Activated CD8-positive, alpha-beta memory T cell treated with anti-CD3 and anti-CD28 coated beads for 36 hours (primary cell): Measurements from ENCODE around the gene FUT6. TPM values are rescaled to one million over a fixed set of nuclear protein-coding genes. Genes with fewer than 3 reads are reported as not detected.

Source experiments
- CTCF ChIA-PET: fragments of 350-600 bp; sonication (Branson Sonifier 250); formaldehyde crosslinking; loops from one replicate; lab custom pipeline; 2021; ENCODE audit warnings: antibody characterized with exemption; lab: Charles Lee
- POLR2A ChIA-PET: fragments of 350-600 bp; sonication (Branson Sonifier 250); formaldehyde crosslinking; loops from one replicate; lab custom pipeline; 2021; ENCODE audit warnings: antibody characterized with exemption; lab: Charles Lee
- total RNA-seq, 2 experiments: library from RNA; stranded (reverse); gene quantifications; one replicate each; pipeline ENCODE4 v1.2.3, GENCODE V29; 2021

The FUT6 gene
- total RNA-seq, 2 experiments from 2014 or later, result not detected

- ChIA-PET POLR2A (no interaction called here), CTCF (no interaction called here)
Observed at GRCh38 chr19:5831159-5831558, 8.3 kb downstream of the FUT6 start.

GRCh38 chr19:5829567-5830310, 9.8 kb downstream of the FUT6 start:
- POLR2A ChIA-PET, result interaction anchor here (2.2 to 2.9 kb wide), 2 partner anchors 74 to 110 kb away, joined by 12 to 23 read pairs; partner anchors contain the start of genes CATSPERD, LONP1 and NDUFA11
- CTCF ChIA-PET, result interaction anchor here (1.6 to 2.8 kb wide), 2 partner anchors 25 to 140 kb away, joined by 5 to 26 read pairs; partner anchors contain the start of genes NRTN and RPL36

- POLR2A ChIA-PET, result interaction anchor here (0.5 to 2.9 kb wide), 6 partner anchors 25 to 280 kb away, joined by 3 to 23 read pairs (median 8); partner anchors contain the start of genes CATSPERD, LONP1 and NDUFA11
- CTCF ChIA-PET, result interaction anchor here (0.5 to 2.8 kb wide), 8 partner anchors 25 to 194 kb away, joined by 3 to 26 read pairs (median 4); partner anchors contain the start of genes NDUFA11, NRTN and RPL36
Observed at GRCh38 chr19:5828661-5829566, 10.6 kb downstream of the FUT6 start.

DNA sequence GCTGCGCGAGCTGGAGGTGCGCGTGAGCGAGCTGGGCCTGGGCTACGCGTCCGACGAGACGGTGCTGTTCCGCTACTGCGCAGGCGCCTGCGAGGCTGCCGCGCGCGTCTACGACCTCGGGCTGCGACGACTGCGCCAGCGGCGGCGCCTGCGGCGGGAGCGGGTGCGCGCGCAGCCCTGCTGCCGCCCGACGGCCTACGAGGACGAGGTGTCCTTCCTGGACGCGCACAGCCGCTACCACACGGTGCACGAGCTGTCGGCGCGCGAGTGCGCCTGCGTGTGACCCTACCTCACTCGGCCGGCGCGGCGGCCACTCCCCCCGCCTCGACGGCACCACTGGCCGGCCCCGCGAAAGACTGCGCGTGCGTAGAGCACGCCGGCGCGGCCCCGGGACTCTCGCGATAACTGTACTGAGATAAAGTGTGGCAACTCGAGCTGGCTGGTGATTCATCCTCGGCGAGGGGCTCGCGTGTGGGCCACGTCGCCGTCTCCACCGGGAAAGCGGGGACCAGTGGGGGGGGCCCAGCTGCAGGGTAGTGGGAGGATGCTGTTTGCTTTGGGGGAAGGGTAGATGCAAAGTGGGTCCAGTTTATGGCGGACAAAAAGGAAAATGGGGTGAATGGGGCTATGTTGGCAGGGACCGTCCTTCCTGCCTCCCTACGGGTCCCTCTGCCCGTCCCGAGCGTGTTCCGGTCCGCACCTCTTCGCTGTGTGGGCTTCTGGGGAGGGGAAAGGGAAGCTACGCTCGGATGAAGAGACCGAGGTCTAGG, 11.4 kb downstream of the FUT6 start:
- ChIA-PET CTCF (interaction anchor here (0.5 to 2.8 kb wide), 9 partner anchors 24 to 195 kb away, joined by 3 to 26 read pairs (median 4); partner anchors contain the start of genes NDUFA11, NRTN and RPL36), POLR2A (interaction anchor here (0.5 to 2.9 kb wide), 8 partner anchors 24 to 997 kb away, joined by 3 to 23 read pairs (median 4); partner anchors contain the start of genes CATSPERD, LONP1 and NDUFA11)

- POLR2A ChIA-PET, result interaction anchor here (0.5 to 2.9 kb wide), 5 partner anchors 23 to 996 kb away, joined by 3 to 23 read pairs (median 12); partner anchors contain the start of genes CATSPERD, LONP1 and NDUFA11
- CTCF ChIA-PET, result interaction anchor here (0.6 to 2.8 kb wide), 6 partner anchors 23 to 195 kb away, joined by 3 to 26 read pairs (median 4); partner anchors contain the start of genes NDUFA11 and NRTN
Observed at GRCh38 chr19:5827342-5827890, 12.1 kb downstream of the FUT6 start.

DNA sequence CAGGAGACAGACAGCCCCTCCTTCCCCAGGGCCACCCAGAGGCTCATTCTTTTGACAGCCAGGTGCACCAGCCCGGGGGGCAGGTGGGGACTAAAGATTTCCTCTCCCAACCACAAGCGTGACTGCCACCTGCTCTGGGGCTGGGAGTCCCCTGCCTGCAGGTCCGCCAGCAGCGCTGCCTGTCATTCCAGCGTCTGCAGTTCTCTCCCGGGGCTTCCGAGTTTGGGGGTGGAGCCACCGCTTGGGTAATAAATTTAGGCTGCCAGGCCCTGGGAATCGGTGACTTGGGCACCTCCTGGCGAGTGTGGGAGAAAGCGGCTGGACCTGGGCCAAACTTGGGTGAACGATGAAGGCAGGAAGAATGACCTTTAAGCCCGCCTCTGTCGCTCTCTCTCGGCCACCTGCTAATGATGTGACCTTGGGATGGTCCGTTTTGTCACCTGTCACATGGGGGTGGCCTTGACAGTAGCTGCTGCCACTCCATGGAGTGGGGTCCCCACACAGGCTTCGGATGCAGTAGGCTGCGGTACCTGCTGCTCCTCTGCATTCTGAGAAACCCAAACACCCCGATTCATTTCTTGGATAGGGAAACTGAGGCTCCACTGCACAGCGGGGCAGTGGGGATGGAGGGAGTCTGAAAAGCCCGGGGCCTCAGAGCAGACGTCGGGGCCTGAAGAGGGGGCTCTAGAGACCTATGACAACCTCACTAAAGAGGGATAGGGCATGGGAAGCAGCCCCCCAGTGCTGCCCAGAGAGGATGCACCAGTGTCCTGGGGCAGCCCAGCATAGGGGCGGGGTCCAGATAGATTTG, 12.8 kb downstream of the FUT6 start:
- POLR2A ChIA-PET, result interaction anchor here (1.0 to 2.9 kb wide), 2 partner anchors 107 to 109 kb away, joined by 3 to 12 read pairs; partner anchors contain the start of genes CATSPERD and LONP1
- CTCF ChIA-PET, result no interaction called here

GRCh38 chr19:5825178-5825577, 14.3 kb downstream of the FUT6 start:
- ChIA-PET CTCF (interaction anchor here (1.0 kb wide), 1 partner anchor 21 kb away, joined by 3 read pairs; no protein-coding TSS in a partner anchor), POLR2A (no interaction called here)

DNA sequence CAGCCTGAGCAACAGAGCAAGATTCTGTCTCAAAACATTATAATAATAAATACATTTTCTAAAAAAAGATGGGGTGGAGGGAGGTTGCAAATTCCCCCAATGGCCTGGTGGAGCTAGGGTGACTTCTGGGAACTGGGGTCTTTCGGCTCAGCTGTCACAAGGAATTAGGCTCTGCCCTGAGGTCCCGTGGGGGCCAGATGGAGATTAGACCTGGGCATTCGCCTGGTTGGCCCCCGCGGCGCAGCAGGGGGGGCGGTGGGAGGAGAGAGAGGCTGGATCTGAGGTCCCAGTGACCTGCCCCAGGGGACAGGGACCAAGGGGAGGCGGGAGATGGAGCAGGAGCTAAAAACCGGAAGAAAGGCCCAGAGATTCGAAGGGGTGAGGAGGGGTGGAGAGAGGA, 14.8 kb downstream of the FUT6 start:
- ChIA-PET CTCF (interaction anchor here (1.0 kb wide), 1 partner anchor 21 kb away, joined by 3 read pairs; no protein-coding TSS in a partner anchor), POLR2A (no interaction called here)

DNA sequence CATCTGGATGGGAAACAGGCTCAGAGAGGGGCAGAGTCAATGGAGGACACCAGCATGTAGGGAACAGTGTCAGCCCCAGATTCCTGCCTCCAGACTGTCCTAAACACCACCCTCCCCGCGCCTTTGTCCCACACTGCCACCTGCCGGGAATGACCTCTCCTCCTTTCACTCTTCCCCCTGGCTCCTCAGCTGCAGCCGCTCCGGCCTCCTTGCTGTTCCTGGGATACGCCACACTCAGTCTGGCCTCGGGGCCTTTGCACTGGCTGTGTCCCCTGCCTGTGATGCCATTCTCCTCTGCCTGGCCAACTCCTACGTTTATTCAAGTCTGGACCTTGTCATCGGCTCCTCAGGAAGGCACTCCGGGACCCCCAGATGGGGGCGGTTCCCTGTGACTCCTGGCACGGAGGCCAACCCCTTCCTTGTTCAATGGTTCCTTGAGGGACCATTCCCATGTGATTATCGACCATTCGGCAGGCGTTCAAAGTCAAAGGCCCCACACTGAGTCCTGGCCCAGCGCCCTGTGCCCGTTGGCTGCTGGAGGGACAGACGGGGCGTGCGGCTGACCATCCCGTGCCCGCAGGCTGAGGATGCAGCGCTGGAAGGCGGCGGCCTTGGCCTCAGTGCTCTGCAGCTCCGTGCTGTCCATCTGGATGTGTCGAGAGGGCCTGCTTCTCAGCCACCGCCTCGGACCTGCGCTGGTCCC, 15.8 kb downstream of the FUT6 start:
- POLR2A ChIA-PET, result interaction anchor here (0.6 kb wide), 1 partner anchor 1473 kb away, joined by 3 read pairs; no protein-coding TSS in a partner anchor
- CTCF ChIA-PET, result interaction anchor here (0.5 to 0.7 kb wide), 2 partner anchors 46 to 520 kb away, joined by 3 read pairs; no protein-coding TSS in a partner anchor

- POLR2A ChIA-PET, result no interaction called here
- CTCF ChIA-PET, result interaction anchor here (1.6 kb wide), 1 partner anchor 18 kb away, joined by 7 read pairs; no protein-coding TSS in a partner anchor
Observed at GRCh38 chr19:5822181-5822844, 17.2 kb downstream of the FUT6 start.

GRCh38 chr19:5821521-5822180, 17.9 kb downstream of the FUT6 start:
- ChIA-PET POLR2A (no interaction called here), CTCF (interaction anchor here (1.6 kb wide), 1 partner anchor 18 kb away, joined by 7 read pairs; no protein-coding TSS in a partner anchor)

DNA sequence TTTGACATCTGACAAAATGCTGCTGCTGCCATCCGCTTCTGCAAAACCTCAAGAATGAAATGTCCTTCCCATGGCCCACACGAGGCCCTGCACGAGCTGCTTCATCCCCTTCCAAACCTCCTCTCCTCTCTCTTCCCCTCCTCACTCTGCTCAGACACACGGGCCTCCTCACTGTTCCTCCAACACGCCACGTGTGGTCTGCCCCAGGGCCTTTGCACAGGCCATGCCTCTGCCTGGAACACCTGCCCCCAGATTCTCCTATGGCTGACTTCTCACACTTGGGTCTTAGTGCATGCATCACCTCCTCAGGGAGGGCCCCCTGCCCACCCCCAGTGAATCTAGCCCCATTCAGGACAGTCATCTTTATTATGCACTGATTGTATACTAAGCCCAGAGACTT, 18.7 kb downstream of the FUT6 start:
- ChIA-PET CTCF (interaction anchor here (0.7 kb wide), 1 partner anchor 442 kb away, joined by 5 read pairs; no protein-coding TSS in a partner anchor), POLR2A (no interaction called here)

- ChIA-PET POLR2A (no interaction called here), CTCF (no interaction called here)
Observed at GRCh38 chr19:5818594-5818993, 20.9 kb downstream of the FUT6 start.

DNA sequence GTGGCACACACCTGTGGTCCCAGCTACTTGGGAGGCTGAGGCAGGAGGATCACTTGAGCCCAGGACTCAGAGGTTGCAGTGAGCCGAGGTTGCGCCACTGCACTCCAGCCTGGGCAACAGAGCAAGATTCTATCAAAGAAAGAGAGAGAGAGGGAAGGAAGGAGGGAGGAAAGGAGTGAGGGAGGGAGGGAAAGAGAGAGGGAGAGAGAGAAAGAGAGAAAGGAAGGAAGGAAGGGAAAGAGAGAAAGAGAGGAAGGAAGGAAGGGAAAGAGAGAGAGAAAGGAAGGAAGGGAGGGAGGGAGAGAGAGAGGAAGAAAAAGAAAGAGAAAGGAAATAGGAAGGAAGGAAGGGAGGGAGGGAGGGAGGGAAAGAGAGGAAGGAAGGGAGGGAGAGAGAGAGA, 22.3 kb downstream of the FUT6 start:
- POLR2A ChIA-PET, result no interaction called here
- CTCF ChIA-PET, result no interaction called here

DNA sequence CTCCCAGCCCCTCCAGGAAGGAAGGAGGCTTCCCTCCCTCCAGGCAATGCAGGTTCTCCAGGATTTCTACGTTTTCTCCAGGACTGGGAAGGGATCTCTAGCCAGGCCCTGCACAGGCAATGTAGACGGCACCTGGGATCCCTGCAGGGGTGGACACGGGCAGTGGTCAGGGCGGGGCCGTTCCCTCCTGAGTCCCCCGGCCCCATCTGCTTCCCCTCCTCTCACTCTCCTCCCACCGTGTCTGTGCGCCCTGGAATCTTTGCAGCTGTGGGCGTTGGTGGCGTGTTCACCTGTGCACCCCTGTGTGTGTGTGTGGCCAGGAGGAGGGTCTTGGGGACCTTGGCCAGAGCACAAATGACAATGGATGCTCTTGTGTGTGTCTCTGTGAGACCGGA, 24.7 kb downstream of the FUT6 start:
- ChIA-PET POLR2A (no interaction called here), CTCF (no interaction called here)
